Measurements from ENCODE around the gene KPNA6. TPM values are rescaled to one million over a fixed set of nuclear protein-coding genes. Genes with fewer than 3 reads are reported as not detected.

Gene KPNA6
- total and polyA plus RNA-seq, 2 of the 13 experiments (the other 11 are each of a cell fraction or from before 2014, with no cell fraction given), result 22.0 to 47.5 TPM

DNA sequence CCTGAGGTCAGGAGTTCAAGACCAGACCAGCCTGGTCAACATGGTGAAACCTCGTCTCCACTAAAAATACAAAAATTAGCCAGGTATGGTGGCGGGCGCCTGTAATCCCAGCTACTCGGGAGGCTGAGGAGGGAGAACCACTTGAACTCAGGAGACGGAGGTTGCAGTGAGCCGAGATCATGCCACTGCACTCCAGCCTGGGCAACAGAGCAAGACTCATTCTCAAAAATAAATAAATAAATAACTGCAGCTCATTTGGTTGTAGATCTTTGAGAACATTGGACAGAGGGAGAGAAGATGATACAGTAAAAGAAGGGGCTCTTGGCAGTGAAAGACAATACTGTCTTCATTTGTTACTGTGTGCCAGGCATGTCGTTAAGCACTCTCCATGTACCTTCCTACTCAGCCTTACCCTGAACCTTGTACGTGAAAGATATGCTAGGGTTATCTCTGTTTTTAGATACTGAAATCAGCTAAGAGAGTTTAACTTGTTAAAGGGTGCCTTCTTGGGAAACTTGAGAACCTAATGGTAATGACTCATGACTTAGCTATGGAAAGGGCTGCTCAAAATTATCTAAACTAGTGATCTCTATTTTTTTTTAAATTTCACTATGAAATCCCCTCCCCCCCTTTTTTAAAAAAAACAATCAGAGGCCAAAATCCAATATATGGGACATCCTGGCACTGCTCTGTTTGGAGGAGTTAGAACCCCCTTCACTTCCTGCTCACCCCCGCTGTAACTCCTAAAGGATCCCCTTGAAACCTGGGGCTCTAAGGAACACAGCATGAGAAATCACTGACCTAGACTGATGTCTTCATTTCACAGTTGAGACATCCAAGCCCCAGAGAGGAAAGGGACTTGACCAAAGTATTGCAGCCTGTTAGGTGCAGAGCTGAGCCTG, 6.8 kb upstream of the KPNA6 start:
- Histone ChIP-seq H3K9me3 (ENCODE audit: low read length) (no peaks in the 10 kb centered on the region), H3K79me2 (ENCODE audit: insufficient read depth, low read length) (no peaks in the 10 kb centered on the region), H3K27me3 (ENCODE audit: control insufficient read depth in 1 of 2, insufficient read depth in 2 of 2, low read length in 2 of 2) (no peaks in the 10 kb centered on the region), H3K4me1 (ENCODE audit: insufficient read depth, low read length) (peaks cover 13% of the 10 kb centered on the region), H3K27ac (ENCODE audit: extremely low read length, insufficient read depth, low read length) (no peak overlapping the region), H4K20me1 (ENCODE audit: insufficient read depth, low read length) (no peaks in the 10 kb centered on the region), H3K36me3 (replicated peaks in 1 of 2; ENCODE audit: control insufficient read depth in 1 of 2, insufficient read depth in 2 of 2, low read length in 2 of 2) (peaks cover 5 to 16% of the 10 kb centered on the region in 2 experiments; a peak in 3 of 5 replicates), H3K4me2 (ENCODE audit: low read depth, low read length) (no peak overlapping the region), H3K9ac (ENCODE audit: insufficient read depth, low read depth, low read length) (no peak overlapping the region), H2AFZ (ENCODE audit: low read length) (no peak overlapping the region), H3K4me3 (replicated peaks in 1 of 3; ENCODE audit: insufficient read depth in 1 of 3, low read depth in 2 of 3, low read length in 3 of 3) (no peak overlapping the region)
- BruUV-seq (replicated peaks), result no TSS peak
- intact Hi-C loops (cut with micrococcal nuclease; ENCODE audit: unreplicated experiment) (no loop called here), in situ Hi-C loops (cut with HindIII; ENCODE audit: extremely low pct_ligation_motif_present, low pct_unique_long_range_greater_than_20kb) (no loop called here)
- DNase-seq (ENCODE audit: low spot score) (no peak), ATAC-seq (no peak), FAIRE-seq (no peak)
- 95% methylated on average over 9 of the region's 9 CpGs for WGBS (ENCODE audit: low lambda C conversion rate)
- ChIA-PET POLR2A (no interaction called here), CTCF (ENCODE audit: low intra/inter-chr PET ratio, low total read pairs) (no interaction called here)
- TF ChIP-seq, protein P1, sequence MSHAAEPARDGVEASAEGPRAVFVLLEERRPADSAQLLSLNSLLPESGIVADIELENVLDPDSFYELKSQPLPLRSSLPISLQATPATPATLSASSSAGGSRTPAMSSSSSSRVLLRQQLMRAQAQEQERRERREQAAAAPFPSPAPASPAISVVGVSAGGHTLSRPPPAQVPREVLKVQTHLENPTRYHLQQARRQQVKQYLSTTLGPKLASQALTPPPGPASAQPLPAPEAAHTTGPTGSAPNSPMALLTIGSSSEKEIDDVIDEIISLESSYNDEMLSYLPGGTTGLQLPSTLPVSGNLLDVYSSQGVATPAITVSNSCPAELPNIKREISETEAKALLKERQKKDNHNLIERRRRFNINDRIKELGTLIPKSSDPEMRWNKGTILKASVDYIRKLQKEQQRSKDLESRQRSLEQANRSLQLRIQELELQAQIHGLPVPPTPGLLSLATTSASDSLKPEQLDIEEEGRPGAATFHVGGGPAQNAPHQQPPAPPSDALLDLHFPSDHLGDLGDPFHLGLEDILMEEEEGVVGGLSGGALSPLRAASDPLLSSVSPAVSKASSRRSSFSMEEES (CRISPR knock-in tag; IDR thresholded peaks at IDR 0.05), result no peak
- TF ChIP-seq POLR2G (IDR thresholded peaks at IDR 0.05; ENCODE audit: low read depth, low read length), result no peak
- TF ChIP-seq ZNF724P (CRISPR knock-in tag; IDR thresholded peaks at IDR 0.05; ENCODE audit: borderline replicate concordance), result no peak

DNA sequence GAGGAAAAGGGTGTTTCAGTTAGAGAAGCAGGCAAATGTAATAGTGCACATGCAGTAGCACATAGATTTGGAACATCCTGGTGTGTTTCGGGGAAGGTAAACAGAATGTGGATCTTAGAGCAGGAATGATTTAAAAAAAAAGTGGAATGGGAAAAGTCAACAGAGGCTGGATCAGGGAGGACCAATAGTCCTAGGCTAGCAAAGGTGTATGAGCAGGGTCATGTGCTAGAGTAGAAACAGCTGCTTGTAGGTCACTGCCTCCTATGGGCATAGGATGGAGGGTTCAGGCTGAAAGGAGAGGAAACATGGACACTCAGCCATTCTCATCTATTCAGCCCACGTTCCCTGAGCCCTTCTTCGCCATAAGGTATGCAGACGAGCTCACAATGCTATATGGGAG, 3.7 kb upstream of the KPNA6 start:
- intact Hi-C loops (cut with micrococcal nuclease; ENCODE audit: unreplicated experiment) (no loop called here), in situ Hi-C loops (cut with HindIII; ENCODE audit: extremely low pct_ligation_motif_present, low pct_unique_long_range_greater_than_20kb) (no loop called here)
- Histone ChIP-seq H3K9me3 (ENCODE audit: low read length) (no peaks in the 10 kb centered on the region), H3K9ac (ENCODE audit: insufficient read depth, low read depth, low read length) (no peak overlapping the region), H3K36me3 (replicated peaks in 1 of 2; ENCODE audit: control insufficient read depth in 1 of 2, insufficient read depth in 2 of 2, low read length in 2 of 2) (peaks cover 5 to 8% of the 10 kb centered on the region in 2 experiments; a peak in 2 of 5 replicates), H4K20me1 (ENCODE audit: insufficient read depth, low read length) (no peaks in the 10 kb centered on the region), H3K27ac (ENCODE audit: extremely low read length, insufficient read depth, low read length) (peak overlapping the region; percentile 9), H3K4me2 (ENCODE audit: low read depth, low read length) (peak overlapping the region; percentile 23; the same call in 1 of the 2 replicates), H2AFZ (ENCODE audit: low read length) (no peak overlapping the region), H3K4me3 (replicated peaks in 1 of 3; ENCODE audit: insufficient read depth in 1 of 3, low read depth in 2 of 3, low read length in 3 of 3) (no peak overlapping the region), H3K79me2 (ENCODE audit: insufficient read depth, low read length) (peaks cover 13% of the 10 kb centered on the region), H3K4me1 (ENCODE audit: insufficient read depth, low read length) (peaks cover 30% of the 10 kb centered on the region), H3K27me3 (ENCODE audit: control insufficient read depth in 1 of 2, insufficient read depth in 2 of 2, low read length in 2 of 2) (no peaks in the 10 kb centered on the region; a peak in 1 of 5 replicates)
- DNase-seq (ENCODE audit: low spot score) (peak; percentile 67), FAIRE-seq (peak; percentile 89), ATAC-seq (peak; percentile 78)
- WGBS (ENCODE audit: low lambda C conversion rate), result 52% methylated on average over 4 of the region's 4 CpGs
- POLR2A ChIA-PET, result no interaction called here
- CTCF ChIA-PET (ENCODE audit: low intra/inter-chr PET ratio, low total read pairs), result no interaction called here
- BruUV-seq (replicated peaks), result no TSS peak
- no peak for TF ChIP-seq FLYWCH1 (CRISPR knock-in tag; IDR thresholded peaks at IDR 0.05)
- peak; percentile 56 for TF ChIP-seq SAP130 (CRISPR knock-in tag; IDR thresholded peaks at IDR 0.05; ENCODE audit: low read depth)
- TF ChIP-seq, protein P1 (CRISPR knock-in tag; IDR thresholded peaks at IDR 0.05), result peak; percentile 73
- no peak for TF ChIP-seq FOXP1 (IDR thresholded peaks at IDR 0.05)
- peak; percentile 27; the same call in 1 of the 2 replicates for TF ChIP-seq FOXP1 (CRISPR knock-in tag; IDR thresholded peaks at IDR 0.05)
- TF ChIP-seq, protein P2, sequence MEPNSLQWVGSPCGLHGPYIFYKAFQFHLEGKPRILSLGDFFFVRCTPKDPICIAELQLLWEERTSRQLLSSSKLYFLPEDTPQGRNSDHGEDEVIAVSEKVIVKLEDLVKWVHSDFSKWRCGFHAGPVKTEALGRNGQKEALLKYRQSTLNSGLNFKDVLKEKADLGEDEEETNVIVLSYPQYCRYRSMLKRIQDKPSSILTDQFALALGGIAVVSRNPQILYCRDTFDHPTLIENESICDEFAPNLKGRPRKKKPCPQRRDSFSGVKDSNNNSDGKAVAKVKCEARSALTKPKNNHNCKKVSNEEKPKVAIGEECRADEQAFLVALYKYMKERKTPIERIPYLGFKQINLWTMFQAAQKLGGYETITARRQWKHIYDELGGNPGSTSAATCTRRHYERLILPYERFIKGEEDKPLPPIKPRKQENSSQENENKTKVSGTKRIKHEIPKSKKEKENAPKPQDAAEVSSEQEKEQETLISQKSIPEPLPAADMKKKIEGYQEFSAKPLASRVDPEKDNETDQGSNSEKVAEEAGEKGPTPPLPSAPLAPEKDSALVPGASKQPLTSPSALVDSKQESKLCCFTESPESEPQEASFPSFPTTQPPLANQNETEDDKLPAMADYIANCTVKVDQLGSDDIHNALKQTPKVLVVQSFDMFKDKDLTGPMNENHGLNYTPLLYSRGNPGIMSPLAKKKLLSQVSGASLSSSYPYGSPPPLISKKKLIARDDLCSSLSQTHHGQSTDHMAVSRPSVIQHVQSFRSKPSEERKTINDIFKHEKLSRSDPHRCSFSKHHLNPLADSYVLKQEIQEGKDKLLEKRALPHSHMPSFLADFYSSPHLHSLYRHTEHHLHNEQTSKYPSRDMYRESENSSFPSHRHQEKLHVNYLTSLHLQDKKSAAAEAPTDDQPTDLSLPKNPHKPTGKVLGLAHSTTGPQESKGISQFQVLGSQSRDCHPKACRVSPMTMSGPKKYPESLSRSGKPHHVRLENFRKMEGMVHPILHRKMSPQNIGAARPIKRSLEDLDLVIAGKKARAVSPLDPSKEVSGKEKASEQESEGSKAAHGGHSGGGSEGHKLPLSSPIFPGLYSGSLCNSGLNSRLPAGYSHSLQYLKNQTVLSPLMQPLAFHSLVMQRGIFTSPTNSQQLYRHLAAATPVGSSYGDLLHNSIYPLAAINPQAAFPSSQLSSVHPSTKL (CRISPR knock-in tag; IDR thresholded peaks at IDR 0.05), result 0 out of 2 replicates have a peak, but pooled peaks have one; percentile 25
- TF ChIP-seq TEAD3 (CRISPR knock-in tag; optimal IDR thresholded peaks at IDR 0.05; ENCODE audit: borderline replicate concordance), result peak; percentile 68
- TF ChIP-seq ZNF605 (CRISPR knock-in tag; IDR thresholded peaks at IDR 0.05), result no peak
- no peak for TF ChIP-seq NFYB (CRISPR knock-in tag; IDR thresholded peaks at IDR 0.05)
